ENCODE results near the gene NSMCE1. TPM values are rescaled to one million over a fixed set of nuclear protein-coding genes. Genes with fewer than 3 reads are reported as not detected.
"Not testable (repeated sequence)": the region's sequence is repeated elsewhere in the genome, so short reads cannot be mapped to it uniquely, and the experiment has no call there.

The NSMCE1 gene
- polyA plus RNA-seq, 3 donors, result 51.5 to 56.3 (median 53.4) TPM

DNA sequence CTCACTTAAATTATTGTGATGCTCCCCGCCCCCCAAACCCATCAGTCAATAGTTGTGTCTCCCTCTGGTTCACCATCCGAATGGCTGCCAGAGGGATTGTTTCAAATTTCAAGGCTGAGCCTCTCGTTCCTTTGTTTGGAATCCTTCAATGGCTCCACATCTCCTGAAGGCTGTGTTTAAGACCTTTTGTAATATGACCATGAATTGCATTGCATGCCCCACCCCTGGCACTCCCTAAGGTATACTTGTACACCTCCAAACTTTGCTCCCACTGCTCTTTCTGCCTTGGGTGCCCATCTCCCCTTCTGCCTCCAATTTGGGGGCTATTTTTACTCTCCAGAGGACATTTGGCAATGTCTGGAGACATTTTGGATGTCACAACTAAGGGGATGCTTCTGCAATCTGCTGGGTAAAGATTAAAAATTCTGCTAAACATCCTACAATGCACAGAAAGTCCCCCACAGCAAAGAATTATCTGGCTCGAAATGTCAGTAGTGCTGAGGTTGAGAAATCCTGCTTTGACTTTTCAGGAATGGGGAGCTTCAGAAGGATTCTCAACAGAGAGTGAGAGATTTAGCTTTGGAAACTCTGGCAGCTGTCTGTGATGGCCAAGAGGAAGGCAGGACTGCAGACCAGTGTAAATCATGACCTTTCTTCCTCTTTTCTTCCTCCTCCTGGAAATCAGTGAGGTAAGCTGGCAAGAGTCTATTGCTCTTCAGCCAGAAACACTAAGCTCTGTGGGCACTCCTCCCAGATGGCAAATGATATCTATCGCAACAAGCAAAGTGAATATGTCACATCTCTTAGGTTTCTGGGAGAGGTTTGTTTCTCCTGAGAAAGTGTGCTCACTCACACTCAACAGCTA is 36.5 kb upstream of the NSMCE1 start:
- 45 to 57% (median 57%) methylated on average over 5 of the region's 5 CpGs for WGBS, 3 donors
- no peak overlapping the region for H3K27ac ChIP-seq (ENCODE audit: low read depth, low read length)

DNA sequence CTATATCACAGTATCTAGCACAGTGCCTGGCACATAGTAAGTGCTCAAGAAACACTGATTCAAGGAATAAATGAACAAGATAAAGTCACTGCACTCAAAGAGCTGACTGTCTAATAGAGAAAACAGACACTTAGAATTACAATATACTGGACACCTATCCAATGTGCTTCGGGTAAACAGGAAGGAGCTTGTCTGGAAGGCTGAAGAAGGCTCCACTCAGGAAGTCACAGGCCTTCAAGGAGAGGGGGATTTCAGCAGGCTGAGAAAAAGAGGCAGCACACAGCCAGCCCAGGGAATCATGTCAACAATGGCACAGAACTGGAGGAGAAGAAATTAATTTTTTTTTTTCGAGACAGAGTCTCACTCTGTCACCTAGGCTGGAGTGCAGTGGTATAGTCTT is 35.5 kb upstream of the NSMCE1 start:
- no peak overlapping the region for H3K27ac ChIP-seq (ENCODE audit: low read depth, low read length)

DNA sequence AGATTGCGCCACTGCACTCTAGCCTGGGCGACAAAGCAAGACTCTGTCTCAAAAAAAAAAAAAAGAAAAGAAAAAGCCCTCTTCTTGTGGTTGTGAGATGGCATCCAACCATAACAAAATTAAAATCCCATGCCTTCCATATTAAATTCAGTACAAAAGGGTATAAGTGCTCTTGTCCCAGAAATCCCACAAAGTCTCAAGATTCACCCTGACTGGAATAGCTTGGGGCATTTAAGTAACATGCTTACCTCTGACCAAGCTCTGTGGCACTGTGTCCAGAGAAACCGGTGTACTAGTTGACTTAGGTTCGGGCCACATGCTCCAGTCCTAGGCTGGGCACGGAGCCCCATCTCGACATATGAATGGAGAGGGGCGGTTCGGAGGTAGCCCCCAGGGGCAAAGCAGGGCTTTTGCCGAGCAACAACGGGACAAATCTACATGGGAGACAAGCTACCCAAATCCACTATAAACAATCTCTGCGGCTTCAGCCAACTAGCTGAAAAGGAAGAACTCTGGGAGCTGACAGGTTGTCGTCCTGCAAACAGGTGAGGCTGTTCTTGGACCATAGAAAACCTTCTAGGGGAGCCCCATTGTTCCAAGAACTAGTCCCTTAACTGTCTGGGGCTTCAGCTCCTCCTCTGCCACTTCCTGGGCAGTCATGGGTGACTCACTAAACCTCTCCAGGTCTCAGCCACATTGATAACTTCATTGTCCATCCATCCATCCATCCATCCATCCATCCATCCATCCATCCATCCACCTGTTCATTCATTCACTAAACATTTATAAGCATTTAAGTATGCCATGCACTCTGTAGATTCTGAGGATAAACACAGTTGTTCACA is 34.9 kb upstream of the NSMCE1 start:
- H3K27ac ChIP-seq (ENCODE audit: low read depth, low read length), result no peak overlapping the region
- WGBS, 3 donors, result 80 to 91% (median 86%) methylated on average over 12 of the region's 12 CpGs

More for the DNA sequence above, 35.5 kb upstream of the NSMCE1 start:
- WGBS, 3 donors, result 40 to 63% (median 61%) methylated on average over 2 of the region's 2 CpGs

DNA sequence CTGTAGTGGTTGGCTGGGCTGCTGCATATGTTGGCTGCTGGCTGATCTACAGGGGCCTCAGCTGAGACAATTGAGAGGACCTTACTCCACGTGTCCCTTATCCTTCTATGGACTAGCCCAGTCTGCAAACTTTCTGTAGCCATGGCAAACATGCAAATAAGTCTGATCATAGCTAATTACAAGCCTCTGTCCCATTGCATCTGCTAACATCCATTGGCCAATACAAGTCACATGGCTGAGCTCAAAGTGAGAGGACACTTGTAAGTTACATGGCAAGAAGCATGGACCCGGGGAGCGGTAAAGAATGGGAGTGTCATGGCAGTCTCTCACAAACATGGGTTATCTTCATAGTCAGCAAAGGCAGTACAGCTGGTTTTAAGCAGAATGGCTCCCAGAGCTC is 33.6 kb upstream of the NSMCE1 start:
- no peak overlapping the region for H3K27ac ChIP-seq (ENCODE audit: low read depth, low read length)
- WGBS, 3 donors, result 81 to 93% (median 92%) methylated on average over 3 of the region's 3 CpGs

DNA sequence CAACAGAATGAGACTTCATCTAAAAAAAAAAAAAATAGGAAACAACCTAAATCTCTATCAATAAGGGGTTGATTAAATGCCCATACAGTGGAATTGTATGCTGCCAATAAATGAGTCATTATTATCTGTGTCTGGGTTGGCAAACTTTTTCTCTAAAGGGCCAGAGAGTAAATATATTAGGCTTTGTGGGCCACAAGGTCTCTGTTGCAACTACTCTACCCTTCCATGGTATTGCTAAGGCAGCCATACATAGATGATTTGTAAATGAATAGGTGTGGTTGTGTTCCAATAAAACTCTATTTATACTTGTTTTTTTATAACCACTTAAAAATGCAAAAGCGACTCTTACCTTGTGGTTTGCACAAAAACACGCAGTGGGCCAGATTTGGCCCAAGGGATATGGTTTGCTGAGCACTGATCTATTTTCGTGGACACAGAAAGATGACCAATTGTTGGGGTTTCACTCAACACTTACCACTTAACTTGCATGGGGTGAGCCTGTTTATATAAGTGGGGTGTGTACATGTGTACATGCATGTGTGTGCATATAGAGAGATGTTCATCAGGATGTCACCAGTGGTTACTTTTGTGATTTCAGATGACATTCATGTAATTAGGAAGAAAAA is 32.8 kb upstream of the NSMCE1 start:
- H3K27ac ChIP-seq (ENCODE audit: low read depth, low read length), result no peak overlapping the region
- 90 to 94% (median 90%) methylated on average over 3 of the region's 3 CpGs for WGBS, 3 donors

DNA sequence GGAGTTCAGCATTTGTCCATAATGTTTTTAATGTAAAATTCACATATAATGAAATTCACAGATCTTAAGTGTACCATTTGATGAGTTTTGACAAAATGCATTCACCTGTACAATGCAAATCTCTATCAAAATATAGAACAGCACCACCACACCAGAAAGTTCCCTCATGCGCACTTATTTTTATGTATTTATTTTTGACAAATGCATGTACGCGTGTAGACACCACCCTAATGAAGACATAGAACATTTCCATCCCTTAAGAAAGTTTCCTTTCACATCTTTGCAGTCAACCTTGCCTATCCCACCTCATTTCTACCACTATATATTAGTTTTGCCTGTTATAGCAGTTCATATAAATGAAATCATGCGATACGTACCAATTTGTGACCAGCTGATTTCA is 29.6 kb upstream of the NSMCE1 start:
- no peak overlapping the region for H3K27ac ChIP-seq (ENCODE audit: low read depth, low read length)
- 96 to 98% (median 97%) methylated on average over 5 of the region's 5 CpGs for WGBS, 3 donors

DNA sequence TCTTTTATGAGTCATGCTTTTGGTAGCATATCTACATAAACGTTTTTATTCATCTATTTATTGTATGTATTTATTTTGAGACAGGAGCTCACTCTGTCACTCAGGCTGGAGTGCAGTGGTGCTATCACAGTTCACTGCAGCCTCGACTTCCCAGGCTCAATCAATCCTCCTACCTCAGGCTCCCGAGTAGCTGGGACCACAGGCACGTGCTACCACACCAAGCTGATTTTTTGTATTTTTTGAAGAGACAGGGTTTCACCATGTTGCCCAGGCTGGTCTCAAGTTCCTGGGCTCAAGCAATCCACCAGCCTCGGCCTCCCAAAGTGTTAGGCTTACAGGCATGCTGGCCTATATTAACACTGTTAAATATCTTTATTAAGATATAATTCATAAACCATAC is 24.8 kb upstream of the NSMCE1 start:
- 49 to 67% (median 65%) methylated on average over 5 of the region's 5 CpGs for WGBS, 3 donors
- no peak overlapping the region for H3K27ac ChIP-seq (ENCODE audit: low read depth, low read length)

DNA sequence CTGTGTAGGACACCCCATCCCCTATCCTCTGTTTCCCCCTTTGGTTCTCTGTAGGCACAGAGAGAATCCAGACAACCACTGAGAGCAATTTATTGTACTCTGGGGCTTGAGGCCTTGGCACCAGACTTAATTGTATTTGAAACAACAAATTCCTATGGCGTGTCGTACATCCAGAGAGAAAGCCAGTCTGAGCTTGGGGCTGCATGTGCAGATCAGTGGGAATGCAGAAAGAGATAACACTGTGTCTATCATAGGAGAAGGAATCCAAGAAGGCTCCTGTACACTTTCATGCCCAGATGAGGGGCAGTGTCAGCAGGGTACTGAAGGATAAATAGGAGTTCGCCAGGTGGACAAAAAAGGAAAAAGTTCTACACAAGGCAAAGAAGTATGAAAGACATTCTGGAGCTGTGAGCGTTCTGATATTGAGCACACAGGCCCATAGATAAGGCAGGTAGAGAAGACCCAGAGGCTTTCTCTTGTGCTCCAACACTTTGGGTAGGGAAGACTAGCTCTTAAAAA is 23.2 kb upstream of the NSMCE1 start:
- 86 to 92% (median 91%) methylated on average over 4 of the region's 4 CpGs for WGBS, 3 donors
- no peak overlapping the region for H3K27ac ChIP-seq (ENCODE audit: low read depth, low read length)

DNA sequence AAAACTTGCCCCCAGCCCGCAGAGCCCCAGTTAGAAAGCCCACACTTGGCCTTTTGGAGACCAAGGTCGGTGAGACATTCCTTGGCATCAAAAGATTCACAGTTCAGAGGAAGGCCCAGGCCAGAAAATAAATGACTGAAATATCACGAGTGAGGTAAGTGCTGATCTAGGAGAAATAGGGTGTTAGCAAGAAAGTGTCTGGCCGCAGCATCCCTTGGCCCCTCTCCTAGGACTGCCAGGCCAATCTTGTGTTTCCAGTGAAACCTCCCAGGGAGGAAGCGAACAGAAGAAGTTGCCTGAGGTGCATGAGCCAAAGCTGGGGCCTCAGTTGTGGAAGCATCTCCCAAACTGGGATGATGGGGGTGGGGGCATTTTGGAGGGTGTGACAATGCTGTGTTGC is 22.5 kb upstream of the NSMCE1 start:
- 65 to 75% (median 67%) methylated on average over 5 of the region's 5 CpGs for WGBS, 3 donors
- no peak overlapping the region for H3K27ac ChIP-seq (ENCODE audit: low read depth, low read length)

DNA sequence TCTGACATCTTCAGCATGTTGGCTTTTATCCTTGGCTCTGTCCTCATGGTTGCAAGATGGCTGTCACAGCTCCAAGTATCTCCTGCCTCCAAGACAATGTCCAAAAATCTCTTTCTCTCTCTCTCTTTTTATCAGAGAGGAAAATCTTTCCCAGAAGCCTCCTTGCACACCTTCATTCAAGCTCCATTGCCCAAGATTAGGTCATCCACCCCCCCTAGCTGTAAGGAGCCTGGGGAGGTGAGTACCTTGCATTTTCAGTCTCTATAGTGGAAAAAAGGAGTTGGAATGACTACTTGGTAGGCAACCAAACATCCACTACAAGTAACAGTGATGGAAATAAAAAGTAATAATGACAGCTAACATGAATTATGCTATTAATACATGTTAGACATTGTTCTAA is 22.0 kb upstream of the NSMCE1 start:
- H3K27ac ChIP-seq (ENCODE audit: low read depth, low read length), result no peak overlapping the region

DNA sequence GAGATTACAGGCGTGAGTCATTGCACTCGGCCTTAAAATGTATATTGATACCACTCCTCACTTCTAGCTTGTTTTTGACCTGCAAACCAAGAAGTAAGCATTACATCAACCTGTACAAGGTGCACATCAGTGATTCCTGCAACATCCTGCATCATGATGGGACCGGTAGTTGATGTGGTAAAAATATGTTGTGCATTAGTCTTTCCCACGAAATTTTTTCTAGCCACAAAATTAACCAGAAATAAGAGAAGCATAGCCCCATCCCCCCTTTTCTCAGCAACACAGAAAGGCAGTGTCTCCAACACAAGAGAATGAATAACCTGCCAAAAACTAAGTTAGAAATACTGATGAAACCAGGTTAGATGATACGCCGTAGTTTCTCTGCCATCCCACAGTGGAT is 21.1 kb upstream of the NSMCE1 start:
- WGBS, 3 donors, result 67 to 73% (median 73%) methylated on average over 6 of the region's 6 CpGs
- no peak overlapping the region for H3K27ac ChIP-seq (ENCODE audit: low read depth, low read length)

DNA sequence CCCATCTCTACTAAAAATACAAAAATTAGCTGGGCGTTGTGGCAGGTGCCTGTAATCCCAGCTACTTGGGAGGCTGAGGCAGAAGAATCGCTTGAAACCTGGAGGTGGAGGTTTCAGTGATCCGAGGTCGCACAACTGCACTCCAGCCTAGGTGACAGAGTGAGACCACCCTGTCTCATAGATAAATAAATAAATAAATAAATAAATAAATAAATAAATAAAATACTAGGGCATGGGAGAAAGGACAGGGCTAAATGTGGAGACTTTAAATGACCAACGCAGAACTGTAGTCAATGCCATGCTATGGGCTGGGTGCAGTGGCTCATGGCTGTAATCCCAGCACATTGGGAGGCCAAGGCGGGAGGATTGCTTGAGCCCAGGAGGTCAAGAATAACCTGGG is 19.7 kb upstream of the NSMCE1 start:
- not testable (repeated sequence) for H3K27ac ChIP-seq (ENCODE audit: low read depth, low read length)
- 88 to 94% (median 94%) methylated on average over 6 of the region's 6 CpGs for WGBS, 3 donors

DNA sequence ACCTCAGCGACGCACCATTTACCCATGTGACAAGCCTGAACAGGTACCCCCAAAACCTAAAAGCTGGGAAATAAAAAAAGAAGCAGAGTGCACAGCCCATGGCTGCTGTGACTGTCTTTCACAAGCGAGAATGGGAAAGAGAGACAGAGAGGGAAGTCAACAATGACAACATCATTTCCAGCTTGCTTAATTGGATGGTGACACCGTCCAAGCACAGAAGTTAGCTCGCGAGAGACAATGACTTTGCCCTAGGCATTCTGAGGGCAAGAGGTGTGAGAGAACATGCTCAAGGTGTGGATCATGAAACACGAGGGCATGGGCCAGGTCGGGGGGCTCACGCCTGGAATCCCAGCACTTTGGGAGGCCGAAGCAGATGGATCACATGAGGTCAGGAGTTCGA is 19.3 kb upstream of the NSMCE1 start:
- no peak overlapping the region for H3K27ac ChIP-seq (ENCODE audit: low read depth, low read length)
- WGBS, 3 donors, result 71 to 92% (median 76%) methylated on average over 11 of the region's 11 CpGs

DNA sequence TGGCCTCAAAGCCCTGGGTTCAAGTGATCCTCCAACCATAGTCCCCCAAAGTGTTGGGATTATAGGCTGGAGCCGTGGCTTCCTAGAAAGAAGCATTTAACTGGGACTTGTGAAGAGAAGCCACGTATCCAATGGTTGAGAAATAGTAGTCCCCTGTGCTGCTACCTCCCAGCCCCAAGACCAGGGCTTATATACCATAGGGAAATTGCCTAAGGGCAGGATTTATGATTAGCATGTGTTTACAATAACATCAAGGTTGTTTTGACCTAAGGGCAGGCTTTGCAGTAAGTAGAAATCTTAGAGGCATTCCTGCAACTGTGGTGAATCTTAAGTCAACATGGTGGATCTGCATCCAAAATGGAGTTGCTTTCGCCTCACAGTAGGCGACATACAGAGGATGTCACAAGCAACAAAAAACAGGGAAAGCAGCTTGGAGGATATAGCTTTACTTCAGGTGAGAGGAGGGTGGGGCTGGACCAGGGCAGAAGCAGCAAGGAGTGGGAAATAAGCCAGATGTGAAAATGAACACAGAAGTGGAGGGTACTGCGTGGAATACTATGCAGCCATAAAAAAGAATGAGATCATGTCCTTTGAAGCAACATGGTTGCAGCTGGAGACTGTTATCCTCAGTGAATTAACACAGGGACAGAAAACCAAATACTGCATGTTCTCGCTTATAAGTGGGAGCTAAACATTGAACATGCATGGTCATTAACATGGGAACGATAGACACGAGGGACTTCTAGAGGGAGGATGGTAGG is 18.7 kb upstream of the NSMCE1 start:
- 90 to 96% (median 93%) methylated on average over 8 of the region's 8 CpGs for WGBS, 3 donors
- H3K27ac ChIP-seq (ENCODE audit: low read depth, low read length), result no peak overlapping the region

DNA sequence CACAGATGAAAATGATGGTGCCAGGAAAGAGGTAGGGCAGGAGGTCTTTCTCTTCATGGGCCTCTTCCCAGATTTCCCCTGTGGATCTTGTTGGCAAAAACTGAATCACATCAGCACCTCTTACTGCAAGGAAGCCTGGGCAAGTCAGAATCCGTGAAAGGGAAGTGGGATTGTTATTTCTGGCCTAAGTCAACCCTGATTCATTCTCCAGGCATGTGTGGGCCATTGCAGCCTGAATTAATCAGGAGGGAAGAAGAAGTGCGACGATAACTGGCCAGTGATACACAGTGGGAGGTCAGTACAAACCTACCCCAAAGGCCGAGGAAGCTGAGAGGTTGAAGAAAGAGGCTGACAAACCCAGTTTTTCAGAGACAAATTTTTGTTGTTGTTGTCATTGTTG is 17.9 kb upstream of the NSMCE1 start:
- 20 to 73% (median 36%) methylated on average over 4 of the region's 4 CpGs for WGBS, 3 donors
- no peak overlapping the region for H3K27ac ChIP-seq (ENCODE audit: low read depth, low read length)

DNA sequence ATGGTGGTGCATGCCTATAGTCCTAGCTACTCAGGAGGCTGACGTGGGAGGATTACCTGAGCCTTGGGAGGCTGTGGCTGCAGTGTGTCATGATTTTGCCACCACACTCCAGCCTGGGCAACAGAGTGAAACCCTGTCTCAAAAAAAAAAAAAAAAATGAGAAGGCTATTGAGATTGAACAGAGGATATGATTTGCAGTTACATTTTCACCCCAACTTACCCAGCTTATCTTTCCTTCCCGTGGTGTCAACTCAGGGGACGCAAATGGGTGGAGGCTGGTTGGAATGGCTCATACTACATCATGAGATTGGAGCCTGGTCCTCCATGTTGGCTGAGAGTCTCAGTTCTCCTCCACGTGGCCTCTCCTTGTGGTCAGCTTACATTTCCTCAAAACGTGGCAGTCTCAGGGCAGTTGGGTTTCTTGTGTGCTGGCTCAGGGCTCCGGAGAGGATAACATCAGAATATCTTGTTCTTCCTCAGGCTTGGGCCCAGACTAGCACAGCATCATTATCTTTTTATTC is 17.2 kb upstream of the NSMCE1 start:
- 57 to 77% (median 57%) methylated on average over 6 of the region's 6 CpGs for WGBS, 3 donors
- H3K27ac ChIP-seq (ENCODE audit: low read depth, low read length), result no peak overlapping the region

DNA sequence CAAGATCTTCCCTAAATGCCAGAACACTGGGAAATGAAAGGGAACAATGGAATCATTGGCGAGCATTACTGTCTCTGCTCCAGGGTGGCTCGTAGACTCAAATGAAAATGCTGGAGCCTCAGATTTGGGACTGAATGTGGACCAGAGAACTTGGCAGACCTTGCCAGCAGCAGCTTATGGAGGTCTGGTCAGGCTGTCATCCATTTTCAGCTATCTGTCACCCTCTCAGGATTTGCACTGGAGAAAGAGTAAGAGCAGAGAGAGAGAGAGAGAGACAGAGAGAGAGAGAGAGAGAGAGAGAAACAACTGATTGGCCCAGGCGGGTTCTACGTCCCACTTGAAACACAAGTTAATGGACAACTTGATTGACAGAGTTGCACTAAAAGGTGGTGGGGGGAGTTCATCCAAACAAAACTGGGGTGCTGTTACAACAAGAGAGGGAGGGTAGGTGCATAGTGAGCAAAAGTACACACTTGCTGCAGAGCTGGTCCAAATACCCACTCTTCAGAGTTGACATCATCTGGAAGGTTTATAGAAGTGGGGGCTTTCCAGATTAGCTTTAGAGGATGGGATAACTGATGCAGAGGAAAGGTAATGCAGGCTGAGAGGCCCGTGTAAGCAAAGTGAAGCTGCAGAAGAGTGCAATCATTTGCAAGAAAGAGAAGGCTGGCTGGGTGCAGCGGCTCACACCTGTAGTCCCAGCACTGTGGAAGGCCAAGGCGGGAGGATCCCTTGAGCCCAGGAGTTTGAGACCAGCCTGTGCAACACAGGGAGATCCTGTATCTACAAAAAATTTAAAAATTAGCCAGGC is 16.5 kb upstream of the NSMCE1 start:
- WGBS, 3 donors, result 85 to 92% (median 90%) methylated on average over 7 of the region's 7 CpGs
- no peak overlapping the region for H3K27ac ChIP-seq (ENCODE audit: low read depth, low read length)

Data from adipose tissue (tissue), 3 donors.